H1 (cell line): ENCODE results near the gene TXNDC5. TPM values are rescaled to one million over a fixed set of nuclear protein-coding genes. Genes with fewer than 3 reads are reported as not detected.

Experiments used
- BACH1 ChIP-seq: IDR thresholded peaks from 2 replicates; pipeline ENCODE4 v1.6.1; 2012; ENCODE audit warnings: low read length, improper control_type of control experiment
- CHD7 ChIP-seq: fragments of 300-600 bp; sonication (generic); IDR thresholded peaks from 2 replicates; pipeline ENCODE4 v1.7.1; 2012; ENCODE audit warnings: low read length, moderate library complexity, mild to moderate bottlenecking, inconsistent platforms; ENCODE audit not compliant: insufficient replicate concordance
- POU5F1 ChIP-seq: IDR thresholded peaks from 2 replicates; pipeline ENCODE4 v1.6.1; 2011; ENCODE audit warnings: low read depth, mild to moderate bottlenecking, low read length, moderate library complexity
- RAD21 ChIP-seq, 2 experiments: IDR thresholded peaks in 1 of 2; conservative IDR thresholded peaks in 1 of 2; 2 replicates each; pipeline ENCODE4 v1.6.1; 2011; ENCODE audit warnings: low read depth in 2 of 2, low read length in 2 of 2, improper control_type of control experiment in 1 of 2, inconsistent platforms in 1 of 2, mild to moderate bottlenecking in 1 of 2, moderate library complexity in 1 of 2
- RBBP5 ChIP-seq: IDR thresholded peaks from 2 replicates; pipeline ENCODE4 v1.7.1; 2012; ENCODE audit warnings: low read depth, mild to moderate bottlenecking, inconsistent platforms, low read length, moderate library complexity, borderline replicate concordance
- RFX5 ChIP-seq: IDR thresholded peaks from 2 replicates; pipeline ENCODE4 v1.6.1; 2011; ENCODE audit warnings: low read depth, low read length, improper control_type of control experiment, borderline replicate concordance
- RNF2 ChIP-seq: fragments of 200-900, 300-1000 bp; sonication (generic); IDR thresholded peaks from 2 replicates; pipeline ENCODE4 v1.7.1; 2016; ENCODE audit warnings: borderline replicate concordance, low read depth, mild to moderate bottlenecking, antibody characterized with exemption, low read length; ENCODE audit not compliant: poor library complexity, severe bottlenecking; ENCODE audit errors: missing control alignments
- SIN3A ChIP-seq, 2 experiments: IDR thresholded peaks in 1 of 2; conservative IDR thresholded peaks in 1 of 2; 2 replicates each; pipeline ENCODE4 v1.6.1; 2011 to 2012; ENCODE audit warnings: low read length in 2 of 2, improper control_type of control experiment in 1 of 2, low read depth in 1 of 2, mild to moderate bottlenecking in 1 of 2
- SP2 ChIP-seq: IDR thresholded peaks from 2 replicates; pipeline ENCODE4 v1.6.1; 2012; ENCODE audit warnings: mild to moderate bottlenecking, low read length, inconsistent platforms
- TEAD4 ChIP-seq: IDR thresholded peaks from 2 replicates; pipeline ENCODE4 v1.6.1; 2012; ENCODE audit warnings: low read depth, low read length, inconsistent platforms, mixed read lengths
- polyA plus RNA-seq, 7 experiments: library from polyadenylated mRNA; depleted of rRNA in 3 of 7; stranded (reverse) in 5 of 7; unstranded in 2 of 7; fragments of >200 nt in 5 of 7; fragments of 200-250 nt in 2 of 7; gene quantifications; 1 replicate in 5 of 7; 2 replicates in 1 of 7; 4 replicates in 1 of 7; pipeline versions ENCODE4 v1.2.1 to v1.2.3, GENCODE V29; 2011 to 2013; ENCODE audit warnings: missing spikeins in 2 of 7, mixed read lengths in 2 of 7
- total RNA-seq: library from RNA; stranded (reverse); fragmentation: NEBNext Ultra II Directional; extraction: Animal tissue kit (Norgen Biotek cat#: 25700); gene quantifications from 2 replicates; pipeline ENCODE4 v1.2.1, GENCODE V29; 2021

TXNDC5 gene
- total and polyA plus RNA-seq, 2 of the 8 experiments (the other 6 are each of a cell fraction or from before 2014, with no cell fraction given): 114 to 172 TPM

DNA sequence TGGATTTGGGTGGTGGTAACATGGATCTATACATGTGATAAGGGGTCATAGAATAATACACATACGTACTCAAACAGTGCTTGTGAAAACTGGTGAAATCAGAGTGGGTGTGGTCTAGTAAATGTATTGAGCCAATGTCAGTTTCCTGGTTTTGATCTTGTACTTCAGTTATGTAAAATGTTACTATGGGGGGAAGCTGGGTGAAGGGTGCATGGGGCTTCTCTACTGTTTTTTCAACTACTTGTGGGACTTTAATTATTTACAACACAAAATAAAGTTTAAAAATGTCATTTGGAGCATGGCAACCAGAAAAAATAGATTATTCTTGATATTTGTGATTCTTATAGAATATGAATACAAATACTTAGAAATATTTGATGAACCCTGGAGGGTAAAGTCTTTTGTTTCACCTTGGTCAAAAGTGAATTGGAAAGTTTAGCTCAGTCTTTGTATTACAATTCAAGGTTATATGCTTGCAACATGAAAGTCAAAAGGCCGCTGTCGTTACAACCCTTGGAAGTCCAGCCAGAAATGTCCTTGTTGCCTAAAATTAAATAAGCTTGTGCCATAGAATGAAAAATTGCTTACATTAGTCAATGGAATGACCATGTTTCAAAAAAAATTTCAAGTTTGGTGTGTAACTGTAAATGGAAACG, 74.1 kb downstream of the TXNDC5 start (continued):
- TF ChIP-seq CHD7: no peak
- no peak for TF ChIP-seq RAD21 (IDR thresholded peaks at IDR 0.05 in 1 of 2, conservative IDR thresholded peaks at IDR 0.05 in 1 of 2; ENCODE audit: low read depth in 2 of 2, low read length in 2 of 2)
- no peak for TF ChIP-seq RFX5
- no peak for TF ChIP-seq BACH1
- no peak for TF ChIP-seq RBBP5
- no peak for TF ChIP-seq TEAD4
- no peak for TF ChIP-seq SP2
- no peak for TF ChIP-seq RNF2
- TF ChIP-seq SIN3A (conservative IDR thresholded peaks at IDR 0.05 in 1 of 2, IDR thresholded peaks at IDR 0.05 in 1 of 2; ENCODE audit: low read depth in 1 of 2, low read length in 2 of 2): no peak
- TF ChIP-seq POU5F1: no peak
